ENCODE measurements around the gene TAL1.
"Not testable (repeated sequence)": the region's sequence is repeated elsewhere in the genome, so short reads cannot be mapped to it uniquely, and the experiment has no call there.

- not testable (repeated sequence) for TF ChIP-seq CTCF (IDR thresholded peaks at IDR 0.05 in 2 of 3, conservative IDR thresholded peaks at IDR 0.05 in 1 of 3; ENCODE audit: control insufficient read depth in 2 of 3, extremely low read depth in 1 of 3, insufficient read depth in 1 of 3, low read depth in 3 of 3, low read length in 3 of 3); JUND (IDR thresholded peaks at IDR 0.05; ENCODE audit: low read depth, low read length); NFYB (IDR thresholded peaks at IDR 0.05; ENCODE audit: insufficient read depth, low read depth, low read length)
Measured at GRCh38 chr1:47203504-47203903, 28.5 kb downstream of the TAL1 start.

Data from GM12878 (cell line).